Measurements from ENCODE around the gene LTBP1.

- no peak for TF ChIP-seq CTCF (conservative IDR thresholded peaks at IDR 0.05; ENCODE audit: low read length)
- no peak for TF ChIP-seq EZH2phosphoT487 (IDR thresholded peaks at IDR 0.05; ENCODE audit: borderline replicate concordance, low read depth, low read length)
Measured at GRCh38 chr2:33289961-33290360, 343.2 kb downstream of the LTBP1 start.
